Hepatocyte (in vitro differentiated cells): ENCODE measurements around the gene CPTP.

Experiments
- CTCF ChIP-seq: fragments of 200-600 bp; sonication (generic); IDR thresholded peaks from 2 replicates; pipeline ENCODE4 v1.5.1; 2016; ENCODE audit warnings: antibody characterized with exemption, mild to moderate bottlenecking; ENCODE audit not compliant: poor library complexity
- EZH2 ChIP-seq: fragments of 200-600 bp; sonication (generic); IDR thresholded peaks from 2 replicates; pipeline ENCODE4 v1.6.1; 2016; ENCODE audit warnings: antibody characterized with exemption, mild to moderate bottlenecking, borderline replicate concordance
- EZH2phosphoT487 ChIP-seq: fragments of 200-600 bp; sonication (generic); IDR thresholded peaks from one replicate; pipeline ENCODE4 v1.6.1; 2018; ENCODE audit warnings: antibody characterized with exemption, mild to moderate bottlenecking, low read depth, moderate library complexity; ENCODE audit not compliant: unreplicated experiment, severe bottlenecking

- TF ChIP-seq CTCF, result no peak
- no peak for TF ChIP-seq EZH2
- TF ChIP-seq EZH2phosphoT487, result no peak
These were observed 9.1 kb upstream of the CPTP start for GRCh38 chr1:1315435-1315954.
